HUES6 (cell line): ENCODE results near the gene ANO1.

Experiments used
- H3K27ac ChIP-seq: 2 replicates; pipeline ENCODE4 v1.7.0; 2013; ENCODE audit warnings: low read depth, mild to moderate bottlenecking, low read length, inconsistent platforms
- H3K27me3 ChIP-seq: 2 replicates; pipeline ENCODE4 v1.6.1; 2013; ENCODE audit warnings: low read length; ENCODE audit not compliant: control insufficient read depth, insufficient read depth
- H3K36me3 ChIP-seq: 2 replicates; pipeline ENCODE4 v1.6.1; 2013; ENCODE audit warnings: low read length; ENCODE audit not compliant: control insufficient read depth, insufficient read depth
- H3K4me1 ChIP-seq: 2 replicates; pipeline ENCODE4 v1.6.1; 2013; ENCODE audit warnings: low read length; ENCODE audit not compliant: control insufficient read depth, insufficient read depth
- H3K4me3 ChIP-seq: 2 replicates; pipeline ENCODE4 v1.5.1; 2013; ENCODE audit warnings: low read depth, low read length
- H3K9ac ChIP-seq: one replicate; pipeline ENCODE4 v1.6.1; 2013; ENCODE audit warnings: mild to moderate bottlenecking, low read length
- H3K9me3 ChIP-seq: 2 replicates; pipeline ENCODE4 v1.6.1; 2013; ENCODE audit warnings: low read depth, low read length; ENCODE audit not compliant: control insufficient read depth, insufficient read depth

ANO1 gene

GRCh38 chr11:70066136-70066520 is 12.0 kb upstream of the ANO1 start:
- H3K9ac ChIP-seq = no peak overlapping the region
- no peak overlapping the region for H3K27ac ChIP-seq
- H3K4me1 ChIP-seq = peaks cover 18% of the 10 kb centered on the region
- no peaks in the 10 kb centered on the region for H3K9me3 ChIP-seq
- no peaks in the 10 kb centered on the region for H3K36me3 ChIP-seq
- peaks cover 12% of the 10 kb centered on the region for H3K27me3 ChIP-seq
- no peak overlapping the region for H3K4me3 ChIP-seq

DNA sequence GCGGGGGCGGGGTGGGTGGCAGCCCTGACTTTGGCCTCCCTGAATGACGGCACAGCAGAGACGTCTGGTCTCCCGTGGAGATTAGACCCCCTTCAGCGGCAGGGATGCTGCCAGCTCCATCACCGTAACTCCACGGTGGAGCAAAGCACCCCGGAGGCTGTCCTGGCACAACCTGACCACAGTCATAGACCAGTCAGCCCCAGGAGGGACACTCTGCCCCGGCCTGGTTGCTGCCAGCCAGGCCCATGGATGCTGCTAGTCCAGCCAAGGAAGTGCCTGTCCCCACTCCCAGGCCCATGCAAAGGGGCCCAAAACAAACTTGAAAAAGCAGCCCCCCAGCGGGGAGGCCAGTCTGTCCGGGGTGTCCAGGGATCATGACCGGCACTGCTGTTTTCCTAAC is 11.5 kb upstream of the ANO1 start:
- Histone ChIP-seq H3K9ac (no peak overlapping the region), H3K36me3 (no peaks in the 10 kb centered on the region), H3K9me3 (no peaks in the 10 kb centered on the region), H3K4me1 (peaks cover 18% of the 10 kb centered on the region), H3K27me3 (peaks cover 14% of the 10 kb centered on the region), H3K4me3 (no peak overlapping the region), H3K27ac (no peak overlapping the region)

GRCh38 chr11:70067036-70067435 is 11.1 kb upstream of the ANO1 start:
- no peaks in the 10 kb centered on the region for H3K36me3 ChIP-seq
- H3K9me3 ChIP-seq = no peaks in the 10 kb centered on the region
- H3K4me1 ChIP-seq = peaks cover 21% of the 10 kb centered on the region
- no peak overlapping the region for H3K4me3 ChIP-seq
- H3K9ac ChIP-seq = no peak overlapping the region
- no peak overlapping the region for H3K27ac ChIP-seq
- peaks cover 18% of the 10 kb centered on the region for H3K27me3 ChIP-seq

DNA sequence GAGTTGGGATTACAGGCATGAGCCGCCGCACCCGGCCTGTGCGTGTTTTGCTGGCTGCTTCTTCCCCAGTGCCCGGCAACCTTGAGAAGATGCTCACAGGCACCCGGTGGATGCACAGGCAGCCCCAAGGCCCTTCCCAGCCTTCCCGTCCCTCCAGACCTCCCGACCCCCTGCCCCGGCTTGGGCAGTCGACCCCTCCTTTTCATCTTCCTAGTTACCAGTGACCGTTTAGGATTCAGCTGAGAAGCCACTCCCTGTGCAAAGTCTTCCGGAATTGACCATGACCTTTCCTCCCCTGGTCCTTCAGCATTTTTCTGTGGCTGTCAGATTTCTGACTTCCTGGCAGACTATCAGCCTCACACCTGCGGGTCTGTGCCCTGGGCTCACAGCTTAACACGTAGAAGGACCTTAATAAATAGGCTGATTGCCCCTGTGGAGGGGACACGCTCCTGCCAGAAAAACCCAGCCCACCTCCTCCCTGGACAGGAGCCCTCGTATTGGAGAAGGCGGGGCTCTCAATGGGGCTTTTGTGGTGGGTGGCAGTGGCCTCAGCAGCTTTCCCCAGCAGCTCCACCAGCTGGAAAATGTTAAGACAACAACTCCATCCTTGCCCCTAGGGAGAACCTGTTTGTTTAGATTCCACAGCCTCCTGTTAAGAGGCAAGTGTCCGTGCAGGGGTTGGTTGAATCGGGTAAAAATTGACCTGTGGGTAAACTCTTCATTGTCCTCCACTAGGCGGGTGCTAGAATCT is 10.4 kb upstream of the ANO1 start:
- H3K27ac ChIP-seq = no peak overlapping the region
- H3K27me3 ChIP-seq = peaks cover 25% of the 10 kb centered on the region
- no peaks in the 10 kb centered on the region for H3K36me3 ChIP-seq
- H3K9ac ChIP-seq = no peak overlapping the region
- peaks cover 28% of the 10 kb centered on the region for H3K4me1 ChIP-seq
- H3K4me3 ChIP-seq = no peak overlapping the region
- H3K9me3 ChIP-seq = no peaks in the 10 kb centered on the region

DNA sequence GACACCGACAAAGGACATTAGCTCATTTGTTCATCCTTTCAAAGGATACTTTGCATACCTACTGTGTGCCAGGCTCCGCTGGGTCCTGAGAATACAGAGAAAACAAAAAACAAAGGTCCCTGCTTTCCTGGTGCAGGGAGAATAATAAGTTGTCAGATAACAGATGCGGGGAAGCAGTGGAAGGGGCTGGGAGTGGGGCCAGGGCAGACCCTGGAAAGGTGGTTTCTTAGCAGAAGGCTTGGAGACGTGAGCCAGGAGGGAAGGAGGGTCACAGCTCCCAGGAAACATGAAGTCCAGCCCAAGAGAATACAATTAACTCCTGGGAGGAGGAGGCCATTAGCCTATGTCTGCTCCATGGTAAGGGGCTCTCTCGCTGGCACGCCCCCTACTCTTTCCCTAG is 9.8 kb upstream of the ANO1 start:
- Histone ChIP-seq H3K9me3 (no peaks in the 10 kb centered on the region), H3K27ac (no peak overlapping the region), H3K9ac (no peak overlapping the region), H3K36me3 (no peaks in the 10 kb centered on the region), H3K4me3 (no peak overlapping the region), H3K27me3 (peaks cover 31% of the 10 kb centered on the region), H3K4me1 (peaks cover 34% of the 10 kb centered on the region)

DNA sequence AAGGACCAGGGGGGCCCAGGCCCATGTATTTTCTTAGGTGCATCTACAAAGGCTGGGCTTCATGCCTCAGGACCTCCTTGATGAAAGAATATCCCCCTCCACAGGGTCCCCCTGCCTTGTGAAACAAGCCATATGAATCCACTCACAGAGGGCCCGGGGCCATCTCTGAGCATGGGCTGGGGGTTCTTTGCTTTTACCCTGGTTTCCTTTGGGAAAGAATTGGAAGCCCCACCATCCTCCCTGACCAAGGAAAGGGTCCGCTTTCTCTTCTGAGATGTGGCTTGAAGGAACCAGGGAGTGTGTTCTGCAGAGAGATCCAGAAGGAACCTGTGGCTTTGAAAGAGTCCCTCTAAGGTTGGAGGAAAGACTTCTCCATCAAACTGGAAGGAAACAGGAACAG is 9.2 kb upstream of the ANO1 start:
- Histone ChIP-seq H3K9me3 (no peaks in the 10 kb centered on the region), H3K9ac (no peak overlapping the region), H3K4me3 (no peak overlapping the region), H3K27ac (no peak overlapping the region), H3K36me3 (no peaks in the 10 kb centered on the region), H3K4me1 (peaks cover 40% of the 10 kb centered on the region), H3K27me3 (peaks cover 36% of the 10 kb centered on the region)

DNA sequence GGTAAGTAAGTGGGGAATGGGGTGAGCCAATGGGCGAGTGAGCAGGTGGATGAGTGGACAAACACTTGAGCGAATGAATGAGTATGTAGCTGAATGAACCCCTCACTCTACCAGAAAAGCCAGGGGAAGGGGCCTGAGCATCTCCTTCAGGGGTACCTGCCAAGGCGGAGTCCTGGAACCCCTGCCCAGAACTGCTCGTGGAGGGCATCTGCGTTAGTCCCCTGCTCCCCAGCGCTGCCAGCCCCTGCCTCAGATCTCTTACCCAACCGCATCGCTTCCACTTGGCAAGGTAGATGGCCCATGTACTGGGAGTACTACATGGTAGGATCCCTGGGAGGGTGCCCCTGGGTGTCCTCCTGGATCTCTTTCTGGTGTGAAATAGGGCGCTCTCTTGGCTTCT is 7.4 kb upstream of the ANO1 start:
- peaks cover 54% of the 10 kb centered on the region for H3K27me3 ChIP-seq
- H3K27ac ChIP-seq = no peak overlapping the region

GRCh38 chr11:70071996-70072395 is 6.1 kb upstream of the ANO1 start:
- Histone ChIP-seq H3K36me3 (no peaks in the 10 kb centered on the region), H3K27me3 (peaks cover 67% of the 10 kb centered on the region), H3K4me1 (peaks cover 41% of the 10 kb centered on the region), H3K27ac (no peak overlapping the region), H3K4me3 (no peak overlapping the region), H3K9me3 (no peaks in the 10 kb centered on the region), H3K9ac (no peak overlapping the region)

More for the DNA sequence above, 7.4 kb upstream of the ANO1 start:
- Histone ChIP-seq H3K36me3 (no peaks in the 10 kb centered on the region), H3K4me1 (peaks cover 41% of the 10 kb centered on the region), H3K9ac (no peak overlapping the region), H3K4me3 (no peak overlapping the region), H3K9me3 (no peaks in the 10 kb centered on the region)

- no peak overlapping the region for H3K4me3 ChIP-seq
- no peaks in the 10 kb centered on the region for H3K9me3 ChIP-seq
- no peaks in the 10 kb centered on the region for H3K36me3 ChIP-seq
- H3K9ac ChIP-seq = no peak overlapping the region
- peaks cover 71% of the 10 kb centered on the region for H3K27me3 ChIP-seq
- no peak overlapping the region for H3K27ac ChIP-seq
- H3K4me1 ChIP-seq = peaks cover 45% of the 10 kb centered on the region
These were observed 5.7 kb upstream of the ANO1 start for GRCh38 chr11:70072461-70072860.

DNA sequence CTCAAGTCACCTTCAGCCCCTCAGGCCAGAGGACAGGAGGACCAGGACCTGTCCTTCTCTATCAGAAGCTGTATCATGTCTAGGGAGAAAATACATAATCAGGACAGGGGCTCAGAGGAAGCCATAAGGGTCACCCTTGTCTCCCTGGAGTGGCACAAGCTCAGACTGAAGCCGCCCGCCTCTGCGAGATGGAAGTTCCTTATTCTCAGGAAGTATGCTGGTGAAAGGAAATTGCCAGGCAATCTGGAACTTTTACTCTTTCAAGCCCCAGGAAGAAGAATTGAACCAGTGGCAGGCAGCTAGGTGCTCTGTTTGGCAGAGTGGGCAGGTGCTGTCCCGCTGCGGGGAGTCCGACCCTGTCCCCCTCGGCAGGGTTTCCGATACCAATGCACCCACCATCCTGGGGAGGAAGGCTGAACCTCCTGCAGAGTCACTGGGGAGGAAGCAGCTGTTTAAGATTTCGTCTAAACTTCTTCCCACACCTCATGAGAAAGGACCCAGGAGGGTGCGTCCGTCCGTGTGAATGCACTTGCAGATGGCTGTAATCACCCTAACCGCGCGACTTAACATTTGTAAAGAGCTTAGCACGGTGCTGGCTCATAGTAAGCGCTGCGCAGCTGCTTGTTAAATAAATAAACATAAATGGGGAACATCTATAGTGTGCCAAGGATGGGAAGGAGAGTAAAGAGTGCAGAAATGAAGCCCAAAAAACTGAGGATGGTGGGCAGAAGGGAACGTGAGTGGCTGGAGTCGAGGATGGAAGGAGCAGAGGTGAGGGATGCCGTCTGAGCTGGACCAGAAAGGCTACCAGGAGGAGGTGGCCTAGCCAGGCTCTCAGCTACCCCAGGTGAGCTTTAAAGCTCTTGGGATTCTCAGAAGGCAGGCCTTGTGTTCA is 5.0 kb upstream of the ANO1 start:
- H3K27ac ChIP-seq = no peak overlapping the region
- no peaks in the 10 kb centered on the region for H3K9me3 ChIP-seq
- peaks cover 78% of the 10 kb centered on the region for H3K27me3 ChIP-seq
- H3K4me3 ChIP-seq = 0 out of 2 replicates have a peak overlapping the region, but pooled peaks have one; percentile 14
- peaks cover 43% of the 10 kb centered on the region for H3K4me1 ChIP-seq
- H3K36me3 ChIP-seq = no peaks in the 10 kb centered on the region
- no peak overlapping the region for H3K9ac ChIP-seq

GRCh38 chr11:70073871-70074371 is 4.2 kb upstream of the ANO1 start:
- no peak overlapping the region for H3K4me3 ChIP-seq
- no peak overlapping the region for H3K9ac ChIP-seq
- no peaks in the 10 kb centered on the region for H3K36me3 ChIP-seq
- H3K4me1 ChIP-seq = peaks cover 35% of the 10 kb centered on the region
- H3K27ac ChIP-seq = no peak overlapping the region
- no peaks in the 10 kb centered on the region for H3K9me3 ChIP-seq
- H3K27me3 ChIP-seq = peaks cover 84% of the 10 kb centered on the region
